Stomach (tissue), 9 donors: Measurements from ENCODE around the gene TMEM30A. TPM values are rescaled to one million over a fixed set of nuclear protein-coding genes. Genes with fewer than 3 reads are reported as not detected.

ENCODE experiments used
- DNase-seq, 2 donors: peaks; one replicate each; pipeline versions ENCODE4 v3.0.0 to v3.0.0-alpha.2; 2013 to 2019
- H3K27ac ChIP-seq, 5 donors: fragments of 200-600 bp in 4 of 5; sonication (generic) in 4 of 5; one replicate each; pipeline ENCODE4 v1.5.1; 2013 to 2019; ENCODE audit warnings: mild to moderate bottlenecking in 1 of 5, moderate library complexity in 1 of 5
- H3K27me3 ChIP-seq, 3 donors: fragments of 200-600 bp; sonication (generic); one replicate each; pipeline ENCODE4 v1.5.1; 2017 to 2019; ENCODE audit warnings: mixed run types in 1 of 3
- H3K36me3 ChIP-seq, 4 donors: fragments of 200-600 bp; sonication (generic); 1 replicate in 3 of 4; 2 replicates in 1 of 4; pipeline ENCODE4 v1.5.1; 2016 to 2019
- H3K4me1 ChIP-seq, 4 donors: fragments of 200-600 bp; sonication (generic); one replicate each; pipeline ENCODE4 v1.5.1; 2016 to 2019
- H3K4me3 ChIP-seq, 4 donors: fragments of 200-600 bp; sonication (generic) in 3 of 4; one replicate each; pipeline ENCODE4 v1.5.1; 2016 to 2019; ENCODE audit warnings: mild to moderate bottlenecking in 1 of 4
- H3K9me3 ChIP-seq, 4 donors: fragments of 200-600 bp; sonication (generic); one replicate each; pipeline ENCODE4 v1.5.1; 2016 to 2019
- CTCF ChIP-seq, 7 experiments: fragments of 450-650 bp in 4 of 7; fragments of 200-600 bp in 3 of 7; sonication (generic) in 3 of 7; IDR thresholded peaks; one replicate each; pipeline ENCODE4 v1.5.1; 2016 to 2019; ENCODE audit warnings: antibody characterized with exemption in 7 of 7, control low read depth in 2 of 7, mild to moderate bottlenecking in 1 of 7
- EP300 ChIP-seq: sonication (generic); formaldehyde crosslinking; IDR thresholded peaks from one replicate; pipeline ENCODE4 v1.6.1; 2017; ENCODE audit warnings: antibody characterized with exemption
- POLR2A ChIP-seq, 4 donors: fragments of 450-650 bp; IDR thresholded peaks; one replicate each; pipeline ENCODE4 v1.6.1; 2016; ENCODE audit warnings: antibody characterized with exemption in 4 of 4, control low read depth in 2 of 4, mild to moderate bottlenecking in 1 of 4, moderate library complexity in 1 of 4
- POLR2AphosphoS5 ChIP-seq, 3 donors: sonication (generic); formaldehyde crosslinking; IDR thresholded peaks; one replicate each; pipeline ENCODE4 v1.6.1; 2016; ENCODE audit warnings: antibody characterized with exemption in 3 of 3
- WGBS, 5 donors: extraction: QIAGEN DNeasy Blood & Tissue Kit in 3 of 5; methylation state at CpG; one replicate each; pipeline versions ENCODE4 v1.1.5 to v1.1.7; 2013 to 2018; 5-methylcytosine and 5-hydroxymethylcytosine counted together
- intact Hi-C: fragments of 100-400 bp; cut with DNase I; formaldehyde crosslinking; loops from one replicate; pipeline ENCODE4 v1.15.1; 2023; ENCODE audit warnings: low total_unique reads
- polyA plus RNA-seq, 3 donors: library from polyadenylated mRNA; stranded (reverse); fragments of 200-250 nt; gene quantifications; one replicate each; pipeline ENCODE4 v1.2.3, GENCODE V29; 2013
- total RNA-seq, 5 donors: library from RNA; depleted of rRNA; stranded (reverse); fragments of >200 nt; gene quantifications; one replicate each; pipeline versions ENCODE4 v1.1.0 to v1.2.3, GENCODE V29; 2014 to 2016
- donor health status: healthy with polysubstance abuse.
- donor health status: Bipolar disorder and iron deficiency.
- donor health status: healthy.

TMEM30A gene
- total and polyA plus RNA-seq, 8 donors: 5.2 to 175 (median 41.2) TPM

- no peak overlapping the region for H3K4me3 ChIP-seq
- intact Hi-C loops: no loop called here
- 0 to 74% (median 34%) methylated on average over 1 of the region's 1 CpG for WGBS, 5 donors
- peak overlapping the region in 3 of 5 donors; percentile 15 to 44 (median 21) for H3K27ac ChIP-seq
- TF ChIP-seq POLR2AphosphoS5 (IDR thresholded peaks at IDR 0.05) (no peak), CTCF (IDR thresholded peaks at IDR 0.05) (no peak), EP300 (no peak), POLR2A (IDR thresholded peaks at IDR 0.05) (no peak)
- no peak for DNase-seq
- no peaks in the 10 kb centered on the region for H3K36me3 ChIP-seq
- peaks cover 0 to 22% (median 12%) of the 10 kb centered on the region in 4 donors for H3K4me1 ChIP-seq
- H3K9me3 ChIP-seq: no peaks in the 10 kb centered on the region
- no peaks in the 10 kb centered on the region for H3K27me3 ChIP-seq
Measured at GRCh38 chr6:75300531-75300855, 15.9 kb upstream of the TMEM30A start.

GRCh38 chr6:75299801-75300530 is 15.4 kb upstream of the TMEM30A start:
- 52 to 60% (median 55%) methylated on average over 2 of the region's 2 CpGs for WGBS, 5 donors
- peak overlapping the region in 4 of 5 donors; percentile 15 to 44 (median 18) for H3K27ac ChIP-seq
- H3K4me1 ChIP-seq: peaks cover 0 to 20% (median 12%) of the 10 kb centered on the region in 4 donors
- H3K27me3 ChIP-seq: no peaks in the 10 kb centered on the region
- no peak overlapping the region for H3K4me3 ChIP-seq
- TF ChIP-seq CTCF (IDR thresholded peaks at IDR 0.05) (no peak), POLR2AphosphoS5 (IDR thresholded peaks at IDR 0.05) (no peak), POLR2A (IDR thresholded peaks at IDR 0.05) (no peak), EP300 (no peak)
- no peaks in the 10 kb centered on the region for H3K9me3 ChIP-seq
- intact Hi-C loops: loop anchor here (10.0 kb wide), 1 partner anchor 225 kb away; no protein-coding TSS in a partner anchor
- no peaks in the 10 kb centered on the region for H3K36me3 ChIP-seq
- peak in 1 of 2 donors; percentile 49 for DNase-seq

- Histone ChIP-seq H3K4me1 (peaks cover 0 to 20% (median 12%) of the 10 kb centered on the region in 4 donors), H3K4me3 (no peak overlapping the region), H3K36me3 (no peaks in the 10 kb centered on the region), H3K9me3 (no peaks in the 10 kb centered on the region), H3K27ac (no peak overlapping the region), H3K27me3 (no peaks in the 10 kb centered on the region)
- WGBS, 5 donors: 5 to 9% (median 5%) methylated on average over 3 of the region's 3 CpGs
- peak in 1 of 2 donors; percentile 80 for DNase-seq
- no peak for TF ChIP-seq EP300
- no peak for TF ChIP-seq POLR2AphosphoS5 (IDR thresholded peaks at IDR 0.05)
- peak in 5 of 7 experiments; percentile 37 to 83 (median 62) for TF ChIP-seq CTCF (IDR thresholded peaks at IDR 0.05)
- TF ChIP-seq POLR2A (IDR thresholded peaks at IDR 0.05): no peak
- intact Hi-C loops: loop anchor here (10.0 kb wide), 1 partner anchor 228 kb away; no protein-coding TSS in a partner anchor
Measured at GRCh38 chr6:75296811-75297779, 12.5 kb upstream of the TMEM30A start.

- no peak overlapping the region for H3K4me3 ChIP-seq
- no peak overlapping the region for H3K27ac ChIP-seq
- H3K9me3 ChIP-seq: no peaks in the 10 kb centered on the region
- H3K4me1 ChIP-seq: peaks cover 0 to 14% (median 0%) of the 10 kb centered on the region in 4 donors
- no peaks in the 10 kb centered on the region for H3K27me3 ChIP-seq
- 90 to 97% (median 91%) methylated on average over 2 of the region's 2 CpGs for WGBS, 5 donors
- DNase-seq: no peak
- TF ChIP-seq POLR2A (IDR thresholded peaks at IDR 0.05) (no peak), EP300 (no peak), CTCF (IDR thresholded peaks at IDR 0.05) (no peak), POLR2AphosphoS5 (IDR thresholded peaks at IDR 0.05) (no peak)
- intact Hi-C loops: loop anchor here (10.0 kb wide), 1 partner anchor 232 kb away; no protein-coding TSS in a partner anchor
- peaks cover 0 to 9% (median 0%) of the 10 kb centered on the region in 4 donors for H3K36me3 ChIP-seq
Measured at GRCh38 chr6:75292555-75292954, 8.0 kb upstream of the TMEM30A start.
